HFFc6 (cell line): ENCODE data around the gene ZNF57. TPM values are rescaled to one million over a fixed set of nuclear protein-coding genes. Genes with fewer than 3 reads are reported as not detected.

ENCODE experiments used
- DNase-seq: peaks from one replicate; pipeline ENCODE4 v3.0.0-alpha.2; 2018
- H3K27ac Mint-ChIP-seq: 2 replicates; pipeline ENCODE4 v1.8.0; 2020; ENCODE audit warnings: mild to moderate bottlenecking, mixed read lengths
- H3K27me3 Mint-ChIP-seq: 2 replicates; pipeline ENCODE4 v1.8.0; 2021; ENCODE audit warnings: mild to moderate bottlenecking, moderate library complexity, mixed read lengths; ENCODE audit not compliant: insufficient read depth
- H3K36me3 Mint-ChIP-seq: 2 replicates; pipeline ENCODE4 v1.8.0; 2021; ENCODE audit warnings: low read depth, mixed read lengths
- H3K4me1 Mint-ChIP-seq: 2 replicates; pipeline ENCODE4 v1.8.0; 2020; ENCODE audit warnings: low read depth, mixed read lengths
- H3K4me3 Mint-ChIP-seq: 2 replicates; pipeline ENCODE4 v1.8.0; 2020; ENCODE audit warnings: mild to moderate bottlenecking, moderate library complexity, mixed read lengths
- H3K9me3 Mint-ChIP-seq: 2 replicates; pipeline ENCODE4 v1.8.0; 2020; ENCODE audit warnings: mild to moderate bottlenecking, mixed read lengths
- total RNA-seq, 6 experiments: library from RNA; stranded (reverse); fragmentation: NEBNext Ultra II Directional; extraction: Animal tissue kit (Norgen Biotek cat#: 25700); gene quantifications; 2 replicates in 1 of 6; 3 replicates in 5 of 6; pipeline ENCODE4 v1.2.3, GENCODE V29; 2021
- TF ChIP-seq, protein P1 (sequence below): fragments of 200-600 bp; sonication (generic); IDR thresholded peaks from 2 replicates; pipeline ENCODE4 v1.5.0; 2021; ENCODE audit warnings: antibody characterized with exemption, mild to moderate bottlenecking

The ZNF57 gene
- total RNA-seq, 6 experiments from 2014 or later = 1.7 to 2.4 (median 1.8) TPM

DNA sequence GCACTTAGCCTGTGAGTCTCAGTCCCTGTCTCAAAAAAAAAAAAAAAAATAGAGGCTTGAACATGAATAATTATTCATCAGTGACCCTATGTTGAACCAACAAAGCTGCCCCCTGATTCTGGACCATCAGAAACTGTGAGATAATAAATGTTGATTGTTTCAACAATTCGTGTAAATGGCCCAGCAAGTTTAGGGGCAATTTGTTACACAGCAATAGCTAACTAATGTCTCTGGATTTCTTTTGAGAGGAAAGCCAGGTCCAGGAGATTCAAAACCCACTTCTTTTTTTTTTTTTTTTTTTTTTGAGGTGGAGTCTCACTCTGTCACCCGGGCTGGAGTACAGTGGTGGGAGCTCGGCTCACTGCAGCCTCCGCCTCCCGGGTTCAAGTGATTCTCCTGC lies 64.1 kb downstream of the ZNF57 start:
- TF ChIP-seq, protein P1, sequence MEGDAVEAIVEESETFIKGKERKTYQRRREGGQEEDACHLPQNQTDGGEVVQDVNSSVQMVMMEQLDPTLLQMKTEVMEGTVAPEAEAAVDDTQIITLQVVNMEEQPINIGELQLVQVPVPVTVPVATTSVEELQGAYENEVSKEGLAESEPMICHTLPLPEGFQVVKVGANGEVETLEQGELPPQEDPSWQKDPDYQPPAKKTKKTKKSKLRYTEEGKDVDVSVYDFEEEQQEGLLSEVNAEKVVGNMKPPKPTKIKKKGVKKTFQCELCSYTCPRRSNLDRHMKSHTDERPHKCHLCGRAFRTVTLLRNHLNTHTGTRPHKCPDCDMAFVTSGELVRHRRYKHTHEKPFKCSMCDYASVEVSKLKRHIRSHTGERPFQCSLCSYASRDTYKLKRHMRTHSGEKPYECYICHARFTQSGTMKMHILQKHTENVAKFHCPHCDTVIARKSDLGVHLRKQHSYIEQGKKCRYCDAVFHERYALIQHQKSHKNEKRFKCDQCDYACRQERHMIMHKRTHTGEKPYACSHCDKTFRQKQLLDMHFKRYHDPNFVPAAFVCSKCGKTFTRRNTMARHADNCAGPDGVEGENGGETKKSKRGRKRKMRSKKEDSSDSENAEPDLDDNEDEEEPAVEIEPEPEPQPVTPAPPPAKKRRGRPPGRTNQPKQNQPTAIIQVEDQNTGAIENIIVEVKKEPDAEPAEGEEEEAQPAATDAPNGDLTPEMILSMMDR = no peak
- no peaks in the 10 kb centered on the region for H3K36me3 Mint-ChIP-seq
- no peak for DNase-seq
- no peaks in the 10 kb centered on the region for H3K9me3 Mint-ChIP-seq
- no peak overlapping the region for H3K27ac Mint-ChIP-seq
- H3K27me3 Mint-ChIP-seq = peaks cover 2% of the 10 kb centered on the region; the same call in 1 of the 2 replicates
- H3K4me3 Mint-ChIP-seq = no peak overlapping the region
- H3K4me1 Mint-ChIP-seq = peaks cover 6% of the 10 kb centered on the region; the same call in 1 of the 2 replicates

DNA sequence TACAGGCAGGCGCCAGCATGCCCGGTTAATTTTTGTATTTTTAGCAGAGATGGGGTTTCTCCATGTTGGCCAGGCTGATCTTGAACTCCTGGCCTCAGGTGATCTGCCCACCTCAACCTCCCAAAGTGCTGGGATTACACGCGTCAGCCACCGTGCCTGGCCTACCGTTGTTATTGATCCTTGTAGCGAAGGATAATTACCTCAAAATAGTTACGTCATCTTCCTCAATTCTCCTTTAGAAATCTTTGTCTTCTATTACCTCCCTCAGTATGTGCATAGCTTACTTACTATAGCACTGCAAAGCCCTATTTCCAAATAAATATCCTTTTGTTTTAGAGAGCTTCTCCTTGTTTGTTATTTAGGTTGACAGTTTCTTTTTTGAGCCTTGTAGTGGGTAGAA lies 67.2 kb downstream of the ZNF57 start:
- Mint-ChIP-seq H3K4me1 (no peaks in the 10 kb centered on the region; the same call in 1 of the 2 replicates), H3K36me3 (no peaks in the 10 kb centered on the region), H3K4me3 (no peak overlapping the region), H3K27me3 (peaks cover 2% of the 10 kb centered on the region; the same call in 1 of the 2 replicates), H3K27ac (no peak overlapping the region), H3K9me3 (no peaks in the 10 kb centered on the region)
- TF ChIP-seq, protein P1 = no peak
- DNase-seq = no peak

Other genes starting within 250 kb of the ZNF57 start
- gene GNG7, start 198.2 kb upstream of the ZNF57 start, total RNA-seq = under 1 TPM in 5 of 6 experiments, not detected in 1; 0.09 to 0.29 (median 0.11) TPM
- gene DIRAS1, start 179.6 kb upstream of the ZNF57 start, total RNA-seq = 10 to 100 TPM; 10.6 to 21.6 (median 12.7) TPM
- gene SLC39A3, start 160.9 kb upstream of the ZNF57 start, total RNA-seq = 10 to 100 TPM; 39.2 to 49.1 (median 42.5) TPM
- 10 to 100 TPM; 60.7 to 68.1 (median 62.8) TPM for gene SGTA, start 117.7 kb upstream of the ZNF57 start, total RNA-seq
- gene THOP1, start 115.4 kb upstream of the ZNF57 start, total RNA-seq = 100 to 1,000 TPM in 1 of 6 experiments, 10 to 100 TPM in 5; 83.7 to 114 (median 94.3) TPM
- gene ZNF554, start 81.1 kb upstream of the ZNF57 start, total RNA-seq = 1 to 10 TPM; 1.6 to 2.4 (median 2.2) TPM
- 1 to 10 TPM; 3.7 to 5.6 (median 3.8) TPM for gene ZNF555, start 59.5 kb upstream of the ZNF57 start, total RNA-seq
- not detected for gene ZNF556, start 33.6 kb upstream of the ZNF57 start, total RNA-seq
- 1 to 10 TPM; 1.7 to 2.6 (median 2.2) TPM for gene ZNF77, start 44.0 kb downstream of the ZNF57 start, total RNA-seq
- gene TLE6, start 76.6 kb downstream of the ZNF57 start, total RNA-seq = 1 to 10 TPM in 5 of 6 experiments, under 1 TPM in 1; 0.82 to 3.0 (median 1.2) TPM
- gene TLE2, start 128.4 kb downstream of the ZNF57 start, total RNA-seq = under 1 TPM in 4 of 6 experiments, not detected in 2; 0.15 to 0.67 (median 0.46) TPM
- gene TLE5, start 161.6 kb downstream of the ZNF57 start, total RNA-seq = 100 to 1,000 TPM; 332 to 383 (median 356) TPM
- 10 to 100 TPM; 72.0 to 86.0 (median 77.6) TPM for gene GNA11, start 193.4 kb downstream of the ZNF57 start, total RNA-seq
- gene GNA15, start 235.1 kb downstream of the ZNF57 start, total RNA-seq = not detected